CD4-positive, alpha-beta T cell treated with Interleukin-4 for 4 hours (primary cell): ENCODE results near the gene ESRRG.
"Not testable (repeated sequence)": the region's sequence is repeated elsewhere in the genome, so short reads cannot be mapped to it uniquely, and the experiment has no call there.

Experiments
- DNase-seq: peaks from one replicate; pipeline ENCODE4 v3.0.0-alpha.2; 2020

Gene ESRRG

DNA sequence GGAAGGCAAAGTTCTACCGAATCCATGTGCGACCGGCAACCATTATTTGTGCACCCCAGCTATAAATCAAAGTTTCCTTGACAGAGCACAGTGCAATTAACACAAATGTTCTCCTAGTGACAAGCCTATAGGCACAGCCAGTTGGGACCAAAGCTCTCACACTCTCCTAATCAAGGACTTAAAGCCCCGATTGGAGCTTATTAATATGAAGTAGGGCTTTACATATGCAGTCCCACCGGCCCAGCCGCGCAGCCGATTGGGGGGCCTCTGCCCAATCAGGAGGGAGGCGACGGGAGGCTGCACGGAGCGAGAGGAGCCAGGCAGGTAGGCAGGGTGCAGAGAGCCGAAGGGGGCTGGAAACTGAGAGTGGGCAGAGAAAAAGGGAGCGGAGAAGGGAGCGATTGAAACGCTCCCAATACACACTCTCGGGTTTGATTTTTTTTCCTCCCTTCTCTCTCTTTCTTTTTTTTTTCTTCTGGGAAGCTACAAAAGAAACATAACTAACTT lies at the start of gene ESRRG:
ESRRG (minus strand) TSS at position 156 of the 507 bp plus-strand sequence; CDS start at position 26, 130 bp downstream.
- DNase-seq, result no peak

DNA sequence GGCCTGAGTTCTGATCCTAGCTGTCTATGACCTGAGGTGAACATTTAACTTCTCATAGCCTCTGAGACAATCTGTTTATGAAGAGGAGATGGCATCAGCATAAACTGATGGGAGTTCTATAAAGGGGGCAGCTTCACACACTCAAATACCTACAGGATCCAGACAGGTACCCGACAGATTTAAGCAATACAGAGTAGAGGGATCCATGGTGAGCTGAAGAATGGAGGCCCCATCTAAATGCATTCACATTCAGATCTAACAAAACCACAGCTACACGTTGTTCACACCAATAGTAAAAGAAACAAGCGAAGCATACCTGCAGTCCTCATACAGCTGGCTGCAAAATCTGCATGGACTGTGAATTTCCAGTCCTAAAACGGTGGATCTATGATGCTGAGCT lies 48.7 kb upstream of the ESRRG start:
- DNase-seq, result no peak

DNA sequence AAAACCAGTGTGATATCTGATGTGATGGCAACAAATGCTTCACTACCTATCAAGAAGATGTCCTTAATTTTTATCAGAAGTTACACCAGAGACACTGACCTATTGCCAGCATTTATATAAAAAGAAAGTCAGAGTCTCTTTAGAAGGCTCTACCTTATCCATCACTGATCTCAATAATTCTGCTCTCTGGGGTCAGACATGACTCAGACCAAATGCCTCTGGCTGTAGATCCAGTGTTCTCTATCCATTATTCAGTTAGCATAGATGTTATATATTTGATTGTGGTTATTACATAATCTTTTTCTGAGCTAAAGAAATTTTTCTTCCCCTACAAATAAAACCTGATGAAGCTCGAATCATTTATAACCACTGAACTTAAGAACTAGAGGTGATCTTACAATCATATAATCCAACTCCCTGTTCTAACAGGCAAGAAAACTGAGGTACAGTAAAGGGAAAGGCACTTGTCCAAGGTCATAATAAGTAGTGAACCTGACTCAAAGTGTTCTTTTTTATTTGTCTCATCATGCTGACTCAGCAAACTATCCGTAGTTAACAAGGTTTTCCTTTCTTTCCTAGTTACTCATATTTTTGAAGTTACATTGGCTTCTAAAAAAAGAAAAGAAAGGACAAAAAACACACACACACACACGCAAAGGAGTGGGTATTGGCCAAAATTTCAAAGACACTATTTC lies 43.6 kb upstream of the ESRRG start:
- no peak for DNase-seq

DNA sequence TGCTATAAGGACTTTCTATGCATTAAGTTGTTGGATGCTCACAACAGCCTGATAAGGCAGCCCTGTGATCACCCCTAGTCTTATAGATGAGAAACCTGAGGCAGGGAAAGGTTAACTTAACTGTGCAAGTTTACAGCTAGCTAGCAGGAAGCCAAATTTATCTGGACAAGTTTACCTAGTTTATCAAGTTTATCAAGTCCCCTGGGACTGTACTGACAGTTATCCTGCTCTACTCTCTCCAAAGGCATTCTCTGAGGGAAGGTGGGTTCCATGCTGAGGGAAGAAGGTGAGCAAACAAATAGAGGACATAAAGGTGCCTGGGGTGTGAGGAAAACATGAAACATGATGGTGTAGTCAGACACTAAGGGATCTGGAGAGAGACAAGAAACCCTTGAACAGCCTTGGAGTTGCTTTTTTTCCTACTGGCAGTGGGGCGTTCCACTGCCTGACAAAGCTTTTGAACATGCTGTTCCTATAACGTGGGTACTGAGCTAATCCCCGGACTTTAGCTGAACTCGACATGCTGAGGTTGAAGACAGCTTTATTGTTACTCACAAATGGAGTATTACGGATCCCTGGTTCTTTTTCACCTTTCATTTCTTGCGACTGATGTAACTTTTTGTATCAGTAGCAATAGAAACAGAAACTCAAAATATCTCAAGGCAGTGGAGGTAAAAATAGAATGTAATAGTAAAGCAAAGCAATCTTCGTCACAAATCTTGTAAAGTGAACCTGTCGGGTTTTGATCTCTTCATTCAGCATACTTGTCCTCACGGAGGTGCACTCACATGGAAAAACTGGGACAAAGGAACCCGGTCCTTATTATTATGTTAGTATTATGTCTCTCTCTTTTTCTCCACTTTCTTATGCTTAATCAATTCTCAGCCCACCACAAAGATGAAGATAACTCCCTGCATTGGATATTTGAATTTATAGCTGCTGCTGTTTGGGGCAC lies 42.4 kb upstream of the ESRRG start:
- no peak for DNase-seq

DNA sequence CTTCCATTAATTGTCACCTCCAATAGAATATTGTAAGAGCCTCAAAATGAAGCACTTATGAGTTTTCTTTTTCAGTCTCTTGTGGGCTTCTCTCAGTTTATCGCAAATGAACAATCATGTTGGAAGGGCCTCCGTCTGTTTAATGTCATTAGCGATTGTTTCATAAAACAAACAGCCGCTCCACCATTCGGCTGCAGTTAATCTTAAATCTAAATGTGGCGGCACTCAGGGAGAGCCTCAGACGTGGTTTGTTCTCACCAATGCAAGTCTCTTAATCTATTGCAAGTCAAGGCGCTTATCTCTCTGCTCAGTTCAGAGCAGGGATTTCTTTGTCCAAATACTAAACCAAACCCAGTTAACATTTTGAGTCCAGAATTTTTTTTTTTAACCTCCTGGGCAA lies 34.9 kb upstream of the ESRRG start:
- DNase-seq, result no peak

DNA sequence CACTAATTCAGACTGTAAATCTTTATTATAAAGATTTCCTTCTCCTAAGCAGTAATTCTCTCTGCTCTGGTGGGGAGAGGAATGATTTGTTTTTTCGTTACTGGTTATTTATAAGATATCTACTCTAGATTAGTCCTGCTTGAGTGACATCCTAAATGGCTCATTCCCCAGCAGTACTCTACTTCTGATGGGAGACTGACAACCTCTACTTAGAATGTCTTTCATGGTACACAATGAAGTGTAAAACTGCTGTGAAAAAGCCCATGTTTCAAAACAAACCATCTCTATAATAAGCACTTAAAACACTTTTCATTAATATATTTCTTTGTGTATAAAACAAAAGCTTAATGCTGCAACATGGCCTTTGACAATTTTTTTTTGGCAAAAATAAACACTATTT lies 33.9 kb upstream of the ESRRG start:
- DNase-seq, result no peak

DNA sequence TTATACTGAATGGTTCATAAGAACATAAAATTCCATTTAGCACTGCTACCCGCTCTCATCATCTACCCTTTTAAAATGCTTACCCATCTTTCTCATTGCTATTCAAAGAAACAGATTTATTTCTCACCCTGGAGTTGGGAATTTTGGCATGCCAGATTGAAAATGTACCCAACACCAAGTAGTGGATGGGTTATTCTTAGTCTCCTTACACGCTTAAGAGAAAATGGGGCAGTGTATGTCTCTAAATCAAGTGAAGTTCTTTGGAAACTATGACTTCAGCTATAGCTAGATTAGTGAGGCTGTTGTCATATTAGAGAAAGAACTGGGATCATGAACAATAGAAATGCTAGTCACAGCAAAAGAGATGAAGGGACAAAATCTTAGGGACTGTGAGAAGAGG lies 27.7 kb upstream of the ESRRG start:
- DNase-seq, result no peak

DNA sequence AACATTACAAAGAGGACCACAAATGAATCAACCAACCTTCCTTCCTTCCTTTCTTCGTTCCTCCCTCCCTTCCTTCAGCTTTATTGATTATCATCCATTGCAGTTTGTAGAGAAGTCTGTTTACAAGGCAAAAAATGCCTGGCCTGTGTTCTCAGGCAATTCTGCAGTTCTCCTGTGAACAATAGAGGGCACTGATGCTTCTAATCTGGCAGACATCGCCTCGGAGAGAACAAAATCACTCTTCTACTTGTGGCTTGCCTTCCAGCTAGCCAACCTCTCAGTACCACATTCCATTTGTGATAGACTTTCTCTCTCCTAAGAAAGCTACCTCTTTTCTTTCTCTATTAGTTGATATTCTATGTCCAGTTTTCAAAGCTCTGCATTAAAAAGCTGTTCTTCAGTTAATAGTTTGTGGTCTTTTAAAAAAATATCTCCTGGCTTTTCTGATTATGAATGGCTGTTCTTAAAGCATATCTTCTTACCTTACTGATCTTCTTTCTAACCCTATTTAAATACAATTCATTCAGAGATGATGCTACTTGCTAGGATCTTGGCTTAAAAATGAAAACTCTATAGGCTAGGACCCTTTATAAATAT lies 26.9 kb upstream of the ESRRG start:
- no peak for DNase-seq

DNA sequence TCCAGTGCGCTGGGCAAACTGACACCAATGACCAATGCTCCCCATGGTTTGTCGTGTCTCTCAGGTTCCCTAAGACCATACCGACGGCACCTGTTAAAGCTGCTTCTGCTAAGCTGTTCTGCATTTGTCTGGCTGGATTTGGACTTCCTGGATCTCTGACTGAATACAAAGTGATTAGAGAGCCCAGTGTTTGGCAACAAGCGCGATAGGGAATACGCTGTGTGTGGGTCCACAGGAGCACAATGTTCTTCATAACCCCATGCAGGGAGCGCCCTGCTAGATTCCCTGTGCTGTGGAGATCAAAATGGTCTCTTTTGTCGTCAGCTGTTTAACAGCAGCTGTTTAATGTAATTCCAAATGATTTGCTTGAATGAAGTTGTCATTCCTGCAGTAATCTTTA lies 26.0 kb upstream of the ESRRG start:
- no peak for DNase-seq

DNA sequence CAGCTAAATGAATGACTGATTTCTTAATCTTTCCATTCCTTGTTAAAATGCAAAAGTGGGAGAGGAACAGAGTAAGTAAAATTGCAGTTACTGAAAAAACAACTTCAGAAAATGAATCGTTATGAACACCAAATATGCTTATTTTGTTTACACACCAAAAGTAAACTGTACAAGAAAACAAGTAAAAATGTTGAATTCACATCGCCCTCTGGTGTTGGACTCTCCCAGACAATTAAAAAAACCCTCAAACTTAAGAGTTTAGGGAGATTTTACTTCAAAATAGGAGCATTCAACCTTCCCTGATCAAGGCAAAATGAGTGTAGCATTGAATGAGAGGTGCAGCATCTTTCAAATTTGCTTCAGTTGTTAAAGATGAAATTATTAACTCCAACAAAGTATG lies 19.4 kb upstream of the ESRRG start:
- DNase-seq, result no peak

DNA sequence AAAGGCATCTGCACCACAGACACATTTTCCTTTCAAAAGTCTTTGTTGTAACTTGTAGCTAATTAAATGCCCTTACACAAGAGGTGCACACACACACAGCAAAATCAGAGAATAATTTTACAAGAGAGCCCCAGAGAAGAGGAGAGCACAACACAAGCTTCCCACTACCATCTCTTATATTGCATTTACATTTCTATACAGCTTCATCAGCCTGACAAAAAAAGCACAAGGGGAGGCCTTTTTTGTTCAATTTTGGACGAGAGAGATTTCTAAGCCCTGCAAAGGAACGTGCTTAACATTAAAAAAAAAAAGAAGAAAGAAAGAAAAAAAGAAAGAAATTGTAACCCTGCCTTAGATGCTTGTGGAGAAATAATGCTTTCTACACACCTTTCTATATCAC lies 17.1 kb upstream of the ESRRG start:
- no peak for DNase-seq

DNA sequence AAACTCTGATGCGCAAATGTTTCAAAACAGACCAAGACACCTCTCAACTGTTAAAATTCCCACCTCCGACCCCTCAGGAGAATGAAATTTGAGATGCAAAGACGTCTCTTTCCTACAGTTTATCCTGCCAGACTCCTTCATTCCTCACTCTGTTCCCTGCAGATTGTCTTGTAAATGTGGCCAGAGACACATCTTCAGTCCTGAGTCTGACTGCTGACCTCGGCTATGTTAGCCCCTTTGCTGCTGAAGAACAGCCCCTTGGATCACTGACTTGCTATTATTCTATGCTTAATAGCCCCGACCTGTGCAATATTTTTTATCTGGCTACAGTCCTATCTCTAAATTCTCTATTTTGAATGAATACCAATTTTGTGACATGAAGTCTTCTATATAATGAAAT lies 16.6 kb upstream of the ESRRG start:
- no peak for DNase-seq

DNA sequence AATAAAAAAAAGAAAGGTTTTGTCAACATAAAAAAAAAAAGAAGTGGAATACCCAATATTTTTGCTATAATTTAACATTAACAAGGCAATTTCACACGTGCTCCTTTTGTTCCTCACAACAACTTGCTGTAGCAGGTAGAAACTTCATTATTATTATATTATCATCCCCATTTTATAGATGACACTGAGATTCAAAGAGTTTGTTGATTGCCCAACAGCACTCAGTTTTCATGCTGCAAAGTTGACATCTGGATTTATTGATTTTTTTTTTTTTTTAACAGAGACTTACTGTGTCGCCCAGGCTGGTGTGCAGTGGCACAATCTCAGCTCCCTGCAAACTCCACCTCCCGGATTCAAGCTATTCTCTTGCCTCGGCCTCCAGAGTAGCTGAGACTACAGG lies 8.9 kb upstream of the ESRRG start:
- no peak for DNase-seq

DNA sequence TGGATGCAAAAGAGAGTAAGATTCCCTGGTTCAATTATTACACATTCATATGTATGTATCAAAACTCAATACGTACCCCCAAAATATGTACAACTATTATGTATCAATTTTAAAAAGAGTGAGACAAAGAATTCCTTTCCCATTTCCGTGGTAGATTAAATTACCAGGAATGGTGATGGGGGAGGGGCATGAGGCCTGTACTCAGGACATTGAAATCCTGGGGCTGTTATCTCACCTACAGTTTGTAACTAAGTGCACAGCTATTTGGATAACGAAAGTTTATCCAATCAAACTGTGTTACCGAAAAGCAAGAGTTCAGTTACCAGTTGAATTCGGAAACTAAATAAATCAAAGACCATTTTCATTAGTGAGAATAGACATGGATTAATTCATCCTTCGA lies 8.3 kb upstream of the ESRRG start:
- no peak for DNase-seq

DNA sequence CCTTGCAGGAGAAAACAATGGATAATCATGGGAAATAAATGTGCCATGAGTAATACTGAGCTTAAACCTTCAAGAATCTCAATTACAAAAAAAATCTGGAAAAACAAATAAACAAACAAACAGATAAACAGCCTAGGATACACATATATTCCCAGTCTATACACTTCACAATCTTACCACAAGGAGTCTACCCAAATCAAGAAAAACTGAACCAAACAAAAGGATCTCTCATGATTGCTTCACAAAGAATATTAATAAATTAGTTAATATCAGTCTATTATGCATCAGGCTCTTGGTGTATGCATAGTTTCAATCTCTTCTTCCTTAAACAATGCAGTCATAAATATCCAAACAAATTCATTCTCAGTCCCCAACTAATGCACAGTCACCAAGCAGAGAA lies 3.2 kb upstream of the ESRRG start:
- DNase-seq, result no peak

DNA sequence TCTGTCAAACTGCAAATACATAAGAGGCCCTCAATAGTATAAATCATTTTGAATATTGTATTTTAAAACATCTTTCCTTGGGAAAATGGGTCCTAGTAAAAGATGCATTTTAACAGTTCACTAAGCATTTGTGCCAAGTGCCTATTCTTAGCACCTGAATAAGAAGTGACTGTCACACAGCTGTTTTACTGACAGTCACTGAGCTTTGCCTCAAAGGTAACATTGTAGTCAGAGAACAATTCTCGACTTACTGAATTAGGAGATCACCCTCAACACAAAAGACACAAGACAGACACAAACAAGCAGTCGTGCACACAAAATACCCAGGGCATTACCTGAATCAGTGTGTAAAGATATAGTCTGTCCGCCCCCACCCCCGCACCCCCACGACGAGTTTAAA lies 408 bp downstream of the ESRRG start:
- no peak for DNase-seq

DNA sequence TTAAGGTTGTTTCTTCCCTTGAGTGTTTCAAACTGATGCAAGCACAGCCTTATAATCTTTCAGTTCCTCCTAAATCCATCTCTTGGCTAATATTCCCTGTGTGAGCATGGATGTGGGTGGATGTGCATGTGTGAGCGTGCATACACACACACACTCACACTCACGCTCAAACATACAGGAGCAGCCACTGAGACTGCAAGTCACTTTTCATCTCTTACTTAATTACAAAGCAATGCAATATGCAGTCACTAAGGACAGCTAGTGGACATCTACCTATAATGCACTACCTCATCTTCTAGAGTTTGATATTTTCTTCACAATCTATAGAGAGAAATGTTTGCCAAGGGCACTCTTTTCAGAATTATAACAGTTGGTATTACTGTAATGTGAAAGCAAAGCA lies 1.4 kb downstream of the ESRRG start:
- DNase-seq, result no peak

DNA sequence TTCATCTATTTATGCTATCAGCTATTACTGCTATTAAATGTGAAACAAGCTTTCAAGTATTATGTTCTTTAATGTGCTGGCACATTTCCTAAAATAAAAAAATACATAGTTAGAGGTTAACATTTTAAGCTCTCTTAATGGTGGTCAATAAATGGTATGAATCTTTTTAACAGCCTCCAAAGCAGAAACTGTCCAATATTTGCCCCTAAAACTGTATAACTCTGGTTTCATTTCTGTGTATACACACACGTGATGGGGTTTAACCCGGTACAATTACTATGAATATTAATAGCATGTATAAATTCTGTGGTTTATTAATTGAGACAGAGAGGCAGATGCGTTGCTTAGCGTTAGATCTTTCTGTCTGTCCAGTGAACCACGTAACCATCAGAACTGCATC lies 2.2 kb downstream of the ESRRG start:
- no peak for DNase-seq

DNA sequence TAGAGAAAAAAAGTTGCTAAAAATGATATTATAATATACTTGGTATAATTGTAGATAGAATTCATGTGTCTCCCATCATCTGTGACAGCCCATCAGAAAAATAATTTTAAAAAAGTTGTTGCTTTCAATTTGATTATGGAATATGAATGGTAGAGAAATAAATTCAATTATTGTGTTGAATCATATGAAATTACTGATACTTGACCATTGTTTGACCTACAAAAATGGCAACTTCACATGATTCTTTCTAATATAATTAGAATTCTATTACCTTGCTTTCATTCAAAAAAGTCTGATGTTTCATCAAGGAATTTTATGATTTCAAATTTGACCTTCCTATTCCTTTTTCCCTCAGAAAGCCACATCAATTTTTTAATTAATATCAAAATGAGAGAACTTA lies 11.5 kb downstream of the ESRRG start:
- no peak for DNase-seq

DNA sequence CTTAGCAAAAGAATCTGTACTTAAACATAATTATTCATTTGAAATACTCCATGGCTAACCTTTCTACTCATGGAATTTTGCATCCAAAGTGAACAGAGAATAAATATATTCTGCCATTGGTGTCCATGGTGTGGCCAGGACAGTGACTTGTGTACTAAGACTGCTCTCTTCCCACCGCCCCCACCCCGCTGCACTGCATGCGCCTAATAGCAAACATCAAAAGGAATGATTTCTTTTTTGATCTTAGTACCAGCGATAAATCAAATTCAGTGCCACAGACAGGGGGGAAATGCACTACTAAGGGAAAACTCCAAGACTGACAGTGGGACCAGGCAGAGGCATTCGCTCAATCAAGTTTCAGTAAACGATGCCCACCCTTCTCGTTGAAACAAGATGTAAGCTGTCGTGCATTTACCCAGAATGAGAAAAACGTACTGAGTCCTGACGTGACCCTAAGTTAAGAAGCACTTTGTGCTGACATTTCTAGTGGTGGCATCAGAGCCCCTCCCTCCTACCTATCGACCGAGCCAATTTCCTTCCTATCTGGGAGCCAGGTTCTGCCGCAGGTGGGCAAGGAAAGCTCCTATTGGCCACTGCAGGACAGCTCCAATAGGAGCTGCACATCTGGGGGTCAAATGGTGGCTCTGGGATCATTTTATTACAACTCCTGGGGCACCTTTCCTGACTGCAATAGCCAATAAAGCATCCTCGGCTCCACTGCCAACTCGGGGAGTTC lies 12.5 kb downstream of the ESRRG start:
- no peak for DNase-seq

DNA sequence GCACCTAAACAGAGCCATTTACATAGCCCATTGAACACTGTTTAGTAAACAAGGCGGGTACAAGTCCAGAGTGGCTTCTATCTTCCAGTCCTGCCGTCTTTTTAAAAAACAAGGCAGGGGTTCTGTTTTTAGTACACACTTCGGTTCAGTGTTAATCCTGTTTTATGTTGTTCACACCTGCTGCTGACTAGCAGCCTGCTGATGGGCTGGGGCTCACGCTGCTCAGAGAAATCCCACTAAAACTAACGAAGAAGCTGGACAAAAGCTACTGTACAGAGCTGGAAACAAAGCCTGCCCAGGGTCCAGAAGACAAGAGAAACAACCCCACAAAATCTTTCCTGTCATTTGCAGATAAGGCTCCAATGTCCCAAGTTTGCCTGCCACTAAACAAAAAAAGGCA lies 13.2 kb downstream of the ESRRG start:
- DNase-seq, result no peak

DNA sequence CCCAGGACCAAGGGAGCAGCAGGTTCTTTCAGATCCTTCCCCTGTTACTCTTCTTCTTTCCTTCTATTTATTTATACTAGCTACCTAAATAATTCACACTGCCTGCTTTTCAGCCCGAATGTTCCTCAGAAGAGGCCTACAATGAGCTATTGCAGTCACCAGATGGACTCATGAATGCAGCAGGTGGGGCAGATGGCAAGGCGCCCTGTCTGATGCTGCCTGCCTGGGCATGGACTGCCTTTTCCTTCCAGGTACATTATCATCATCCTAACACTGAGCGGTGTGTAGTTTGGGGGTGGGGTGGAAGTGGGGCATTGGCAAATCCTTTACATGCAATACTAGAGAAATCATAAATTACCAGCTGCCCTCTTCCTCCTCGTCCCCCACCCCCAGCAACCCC lies 17.6 kb downstream of the ESRRG start:
- DNase-seq, result no peak

DNA sequence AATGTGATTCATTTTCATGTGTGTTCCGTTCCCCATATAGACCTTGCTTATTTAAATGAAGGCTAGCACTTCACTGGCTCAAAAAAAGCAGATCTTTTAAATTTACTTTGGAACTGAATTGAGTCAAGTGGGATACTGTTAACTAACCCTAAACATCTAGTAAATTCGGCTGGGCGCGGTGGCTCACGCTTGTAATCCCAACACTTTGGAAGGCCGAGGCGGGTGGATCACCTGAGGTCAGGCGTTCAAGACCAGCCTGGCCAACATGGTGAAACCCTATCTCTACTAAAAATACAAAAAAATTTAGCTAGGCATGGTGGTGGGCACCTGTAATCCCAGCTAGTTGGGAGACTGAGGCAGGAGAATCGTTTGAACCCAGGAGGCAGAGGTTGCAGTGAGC lies 19.2 kb downstream of the ESRRG start:
- DNase-seq, result not testable (repeated sequence)
